ENCODE data around the gene EFNA2.

The EFNA2 gene

DNA sequence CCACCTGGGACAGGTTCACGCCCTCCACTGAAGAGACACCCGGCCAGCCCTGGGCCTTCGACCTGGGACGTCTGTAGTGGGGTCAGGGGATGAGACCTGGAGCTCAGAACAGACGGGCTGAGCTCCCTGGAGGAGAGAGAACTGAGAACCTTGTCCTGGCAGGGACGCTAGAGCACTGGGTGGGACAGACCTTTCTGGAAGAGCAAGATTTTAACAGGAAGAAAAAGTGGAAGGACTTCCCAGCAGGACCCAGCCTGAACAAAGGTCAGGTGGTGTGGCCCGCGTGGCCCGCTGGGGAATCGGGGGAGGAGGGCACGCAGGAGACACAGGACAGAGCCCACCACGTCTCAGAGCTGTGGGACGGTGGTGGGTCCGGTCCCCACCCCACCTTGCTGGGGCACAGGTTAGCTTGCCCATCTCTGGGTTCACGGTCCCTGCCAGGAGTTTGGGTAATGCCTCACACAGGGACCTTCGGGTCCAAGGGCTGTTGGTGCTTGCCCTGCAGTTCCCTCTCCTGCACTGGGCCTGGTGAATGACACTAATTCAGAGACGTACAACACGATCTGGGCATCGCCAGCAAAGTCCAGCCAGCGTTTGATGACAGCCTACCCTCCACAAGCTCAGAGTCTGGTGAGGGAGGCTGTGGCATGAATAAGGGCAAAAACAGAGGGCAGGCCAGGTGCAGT lies 1.2 kb upstream of the EFNA2 start:
- no peak overlapping the region for H3K4me3 ChIP-seq (ENCODE audit: low read length)
- TF ChIP-seq, protein P1, sequence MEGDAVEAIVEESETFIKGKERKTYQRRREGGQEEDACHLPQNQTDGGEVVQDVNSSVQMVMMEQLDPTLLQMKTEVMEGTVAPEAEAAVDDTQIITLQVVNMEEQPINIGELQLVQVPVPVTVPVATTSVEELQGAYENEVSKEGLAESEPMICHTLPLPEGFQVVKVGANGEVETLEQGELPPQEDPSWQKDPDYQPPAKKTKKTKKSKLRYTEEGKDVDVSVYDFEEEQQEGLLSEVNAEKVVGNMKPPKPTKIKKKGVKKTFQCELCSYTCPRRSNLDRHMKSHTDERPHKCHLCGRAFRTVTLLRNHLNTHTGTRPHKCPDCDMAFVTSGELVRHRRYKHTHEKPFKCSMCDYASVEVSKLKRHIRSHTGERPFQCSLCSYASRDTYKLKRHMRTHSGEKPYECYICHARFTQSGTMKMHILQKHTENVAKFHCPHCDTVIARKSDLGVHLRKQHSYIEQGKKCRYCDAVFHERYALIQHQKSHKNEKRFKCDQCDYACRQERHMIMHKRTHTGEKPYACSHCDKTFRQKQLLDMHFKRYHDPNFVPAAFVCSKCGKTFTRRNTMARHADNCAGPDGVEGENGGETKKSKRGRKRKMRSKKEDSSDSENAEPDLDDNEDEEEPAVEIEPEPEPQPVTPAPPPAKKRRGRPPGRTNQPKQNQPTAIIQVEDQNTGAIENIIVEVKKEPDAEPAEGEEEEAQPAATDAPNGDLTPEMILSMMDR (IDR thresholded peaks at IDR 0.05; ENCODE audit: insufficient read depth, low read depth, low read length, missing control alignments): no peak

DNA sequence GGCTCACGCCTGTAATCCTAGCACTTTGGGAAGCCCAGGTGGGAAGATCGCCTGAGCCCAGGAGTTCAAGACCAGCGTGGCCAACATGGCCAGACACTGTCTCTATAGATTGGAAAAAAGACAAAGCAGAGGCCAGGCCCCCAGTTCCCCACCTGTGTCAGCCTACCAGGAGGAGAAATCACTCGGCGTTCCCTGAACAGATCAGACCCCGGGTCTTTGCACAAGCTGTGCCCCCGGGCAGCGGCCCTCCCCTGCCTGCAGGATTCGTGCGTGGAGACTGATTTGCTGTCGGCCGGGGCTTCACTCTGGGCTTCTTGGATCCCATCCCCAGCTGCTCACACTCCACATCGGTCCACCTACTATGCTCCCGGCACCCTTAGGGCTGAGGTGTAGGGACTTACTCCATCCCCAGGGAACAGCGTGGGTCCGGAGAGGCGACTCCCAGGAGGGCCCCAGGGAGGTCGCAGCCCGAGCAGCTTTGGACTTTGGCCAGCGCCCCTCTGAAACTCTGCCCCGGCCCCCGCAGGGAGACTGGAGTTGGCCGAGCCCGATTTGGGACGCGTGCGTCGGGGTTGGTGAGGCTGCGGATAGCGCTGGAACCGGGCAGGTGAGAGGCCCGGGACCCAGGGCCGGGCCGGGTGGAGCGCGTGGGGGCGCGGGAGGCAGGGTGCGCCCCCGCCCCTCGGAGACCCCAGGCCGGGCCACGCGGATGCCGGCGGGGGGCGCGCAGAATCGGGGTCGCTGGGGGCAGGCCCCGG lies 515 bp upstream of the EFNA2 start:
- no peak overlapping the region for H3K4me3 ChIP-seq (ENCODE audit: low read length)
- TF ChIP-seq, protein P1 (IDR thresholded peaks at IDR 0.05; ENCODE audit: insufficient read depth, low read depth, low read length, missing control alignments): no peak
- no peak for DNase-seq (ENCODE audit: low read depth)

More for the DNA sequence above, 1.2 kb upstream of the EFNA2 start:
- DNase-seq (ENCODE audit: low read depth): no peak

DNA sequence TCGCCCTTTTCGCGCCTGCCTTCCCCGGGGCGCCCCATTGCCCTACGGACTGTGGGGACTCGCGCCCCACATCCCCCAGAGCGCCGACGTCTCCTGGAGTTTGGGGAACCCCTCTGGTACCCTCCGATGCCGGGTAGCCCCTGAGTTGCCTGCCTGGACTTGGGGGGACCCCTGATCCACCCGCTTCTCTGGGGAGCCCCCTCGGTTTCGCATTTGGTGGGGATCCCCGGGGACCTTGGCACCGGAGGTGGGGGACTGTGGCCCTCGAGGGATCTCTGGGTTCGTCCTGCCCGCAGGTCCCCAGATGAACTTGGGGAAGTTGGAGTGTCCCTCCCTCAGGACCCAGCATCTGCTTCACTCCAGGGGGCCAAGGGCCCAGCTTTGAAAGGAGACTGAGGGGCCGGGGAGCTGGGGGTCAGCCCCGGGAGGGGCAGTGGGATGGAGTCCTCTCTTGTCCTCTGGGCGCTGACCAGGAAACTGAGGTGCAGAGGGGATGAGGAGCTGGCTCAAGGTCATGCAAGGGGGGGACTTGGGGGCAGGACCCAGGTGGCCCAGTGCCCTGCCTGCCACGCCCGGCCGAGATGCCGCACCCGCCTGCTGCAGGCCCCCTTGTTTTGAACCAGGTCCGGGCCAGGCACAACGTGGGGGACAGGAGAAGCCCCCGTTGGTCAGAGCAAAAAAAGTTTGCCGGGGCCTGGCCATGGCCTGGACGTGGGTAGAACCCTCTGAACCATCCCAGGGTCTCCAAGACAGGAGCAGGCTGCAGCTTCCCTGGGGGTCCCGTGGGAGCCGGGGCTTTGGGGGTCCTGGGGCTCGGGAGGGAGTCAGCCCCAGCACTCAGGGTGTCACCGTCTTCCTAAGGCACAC lies 1.0 kb downstream of the EFNA2 start:
- TF ChIP-seq, protein P1 (IDR thresholded peaks at IDR 0.05; ENCODE audit: insufficient read depth, low read depth, low read length, missing control alignments): no peak
- DNase-seq (ENCODE audit: low read depth): no peak
- H3K4me3 ChIP-seq (ENCODE audit: low read length): no peak overlapping the region

DNA sequence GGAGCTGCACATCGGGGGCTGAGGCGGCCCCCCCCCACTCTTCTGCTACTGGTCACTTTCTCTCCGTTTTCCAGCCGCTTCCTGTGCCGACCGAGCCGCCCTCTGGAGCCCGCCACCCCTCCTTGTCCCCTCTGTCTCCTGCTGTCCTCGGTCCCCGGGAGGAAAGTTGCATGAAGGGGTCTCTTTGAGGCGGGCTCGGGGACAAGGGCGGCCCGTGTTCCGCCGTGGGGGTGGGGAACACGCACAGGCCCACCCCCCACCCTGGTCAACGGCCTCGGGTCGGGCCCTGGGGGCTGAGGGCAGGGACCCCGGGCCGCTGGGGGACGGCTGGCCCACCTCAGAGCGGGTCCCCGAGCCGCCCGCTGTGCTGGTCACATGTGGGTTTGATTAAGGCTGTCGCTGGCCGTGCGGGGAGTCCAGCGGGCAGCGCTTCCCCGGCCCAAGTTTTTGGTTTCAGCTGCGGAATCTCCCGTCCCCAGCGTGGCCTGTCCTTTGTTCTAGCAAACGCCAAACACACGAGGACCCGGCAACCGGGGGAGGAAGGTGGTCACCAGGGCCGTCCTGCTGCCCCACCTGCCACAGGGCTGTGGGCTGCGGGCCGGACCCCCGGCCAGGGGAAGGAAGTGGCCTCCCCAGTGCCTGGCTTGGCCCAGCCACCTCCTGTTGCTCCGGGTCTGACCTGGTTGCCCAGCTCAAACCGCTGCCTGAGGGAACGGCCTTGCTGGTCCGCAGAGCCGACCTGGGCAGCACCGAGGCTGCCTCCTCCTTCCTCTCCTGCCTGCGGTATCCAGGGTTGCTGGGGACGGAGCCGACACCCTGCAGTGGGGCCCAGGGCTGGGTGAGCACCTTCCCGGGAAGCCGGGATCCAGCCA lies 1.9 kb downstream of the EFNA2 start:
- TF ChIP-seq, protein P1 (IDR thresholded peaks at IDR 0.05; ENCODE audit: insufficient read depth, low read depth, low read length, missing control alignments): no peak
- no peak overlapping the region for H3K4me3 ChIP-seq (ENCODE audit: low read length)
- DNase-seq (ENCODE audit: low read depth): no peak

DNA sequence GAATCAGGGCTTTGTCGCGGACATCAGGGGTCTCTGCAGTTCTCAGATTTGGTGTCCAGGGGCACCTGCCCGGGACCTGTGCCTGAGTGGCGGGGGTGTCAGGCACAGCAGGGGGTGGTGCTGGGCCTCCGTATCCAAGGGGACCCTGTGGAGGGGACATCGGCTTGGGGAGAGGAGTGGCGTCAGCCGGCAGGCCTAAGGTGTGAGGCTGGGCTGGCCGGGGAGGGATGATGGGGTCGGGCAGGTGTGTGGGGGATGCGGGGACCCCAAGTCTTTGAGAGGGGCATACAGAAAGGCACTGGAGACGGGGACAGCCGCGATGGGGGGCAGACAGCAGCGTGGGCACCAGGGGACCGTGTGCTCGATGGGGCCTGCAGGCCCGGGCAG lies 2.5 kb downstream of the EFNA2 start:
- DNase-seq (ENCODE audit: low read depth): no peak
- TF ChIP-seq, protein P1 (IDR thresholded peaks at IDR 0.05; ENCODE audit: insufficient read depth, low read depth, low read length, missing control alignments): no peak
- no peak overlapping the region for H3K4me3 ChIP-seq (ENCODE audit: low read length)
